ENCODE data around the gene ANKRD37.

GRCh38 chr4:185352202-185352601 lies 44.4 kb upstream of the ANKRD37 start:
- TF ChIP-seq POLR2A (IDR thresholded peaks at IDR 0.05): no peak
- no peak for TF ChIP-seq CTCF (IDR thresholded peaks at IDR 0.05)

Measured in upper lobe of left lung (tissue), 4 donors.